ENCODE results near the gene DDX42.

- TF ChIP-seq CTCF (IDR thresholded peaks at IDR 0.05) = no peak
- TF ChIP-seq EZH2phosphoT487 (IDR thresholded peaks at IDR 0.05) = no peak
These were observed 42.7 kb downstream of the DDX42 start for GRCh38 chr17:63816669-63817068.
